ENCODE data around the gene FOXRED1. TPM values are rescaled to one million over a fixed set of nuclear protein-coding genes. Genes with fewer than 3 reads are reported as not detected.
A peak's percentile ranks its signal among the peaks of the same experiment; 100 is the strongest.

Gene FOXRED1
- total RNA-seq, 1 donor from 2014 or later, result 6.2 TPM

DNA sequence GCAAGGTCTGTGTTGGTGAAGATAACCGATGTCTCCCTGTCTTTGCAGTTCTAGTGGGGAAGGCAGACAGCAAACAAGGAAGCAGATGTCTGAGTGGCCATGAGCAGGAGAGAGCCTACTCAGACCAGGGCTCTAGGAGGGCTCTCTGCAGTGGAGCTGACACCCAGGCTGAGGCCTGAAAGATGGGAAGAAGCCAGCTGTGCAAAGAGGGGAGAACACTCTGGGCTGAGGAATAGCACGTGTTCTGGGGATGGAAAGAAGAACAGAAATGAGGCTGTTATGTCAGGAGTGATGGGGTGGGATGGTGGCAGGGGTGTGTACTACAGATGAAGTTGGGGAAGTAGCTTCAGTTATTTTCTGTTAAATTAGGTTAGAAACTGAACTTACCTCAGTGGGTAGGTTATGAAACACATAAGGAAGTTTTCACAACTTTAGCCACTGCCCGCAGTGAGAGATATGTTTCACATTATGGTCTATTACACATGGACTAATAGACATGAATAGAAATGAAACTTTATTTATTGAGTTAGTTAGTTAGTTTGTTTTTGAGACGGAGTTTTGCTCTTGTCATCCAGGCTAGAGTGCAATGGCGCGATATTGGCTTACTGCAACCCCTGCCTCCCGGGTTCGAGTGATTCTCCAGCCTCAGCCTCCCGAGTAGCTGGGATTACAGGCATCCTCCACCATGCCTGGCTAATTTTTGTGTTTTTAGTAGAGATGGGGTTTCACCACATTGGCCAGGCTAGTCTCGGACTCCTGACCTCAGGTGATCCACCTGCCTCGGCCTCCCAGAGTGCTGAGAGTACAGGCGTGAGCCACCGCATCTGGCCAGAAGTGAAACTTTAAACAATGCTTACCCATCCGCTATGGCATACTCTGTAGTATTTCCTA is 42.7 kb downstream of the FOXRED1 start:
- no peak for DNase-seq (ENCODE audit: low read depth in 2 of 2)

- no peak for DNase-seq (ENCODE audit: low read depth in 2 of 2)
Measured at GRCh38 chr11:126312961-126313360, 44.0 kb downstream of the FOXRED1 start.

- no peak for DNase-seq (ENCODE audit: low read depth in 2 of 2)
Measured at GRCh38 chr11:126313826-126314225, 44.9 kb downstream of the FOXRED1 start.

GRCh38 chr11:126317432-126317755 is 48.4 kb downstream of the FOXRED1 start:
- no peak for DNase-seq (ENCODE audit: low read depth in 2 of 2)

- peak in 1 of 2 donors; percentile 48 for DNase-seq (ENCODE audit: low read depth in 2 of 2)
Measured at GRCh38 chr11:126317756-126318573, 49.0 kb downstream of the FOXRED1 start.

DNA sequence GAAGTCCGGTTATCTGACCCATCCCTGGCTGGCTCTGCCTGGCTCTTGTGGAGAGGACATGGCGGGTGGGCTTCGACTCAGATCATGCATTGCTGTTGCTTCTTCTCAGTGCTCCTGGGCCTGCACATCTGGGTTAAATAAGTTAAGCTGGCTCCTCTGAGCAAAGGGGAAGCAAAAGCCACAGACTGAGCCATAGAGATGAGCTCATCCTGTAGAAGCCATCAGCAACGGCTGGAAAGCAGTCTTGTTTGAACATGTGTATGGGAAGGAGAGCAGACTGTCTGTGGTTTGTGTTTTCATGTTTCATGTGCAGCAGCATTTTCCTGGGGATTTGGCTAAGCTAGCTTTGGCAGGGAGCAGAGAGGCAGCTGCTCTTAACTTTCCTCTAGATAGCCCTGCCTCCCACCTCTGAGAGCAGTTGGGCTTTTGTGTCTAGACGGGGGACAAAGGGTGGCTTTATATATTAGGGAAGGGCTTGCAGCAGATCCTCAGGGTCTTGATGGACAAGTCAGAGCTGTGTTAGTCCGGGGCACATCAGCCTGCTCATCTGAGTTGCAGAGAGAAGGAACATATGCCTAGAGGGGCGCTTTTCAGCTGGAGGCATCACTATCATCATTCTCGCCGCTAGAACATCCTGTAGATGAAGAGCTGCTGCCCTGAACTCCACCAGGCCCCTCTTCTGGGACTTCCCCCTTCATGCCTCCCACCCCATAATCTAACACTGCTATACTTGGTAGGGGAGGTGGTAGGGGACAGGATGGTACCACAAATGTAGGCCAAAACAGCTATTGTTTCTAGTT is 49.8 kb downstream of the FOXRED1 start:
- peak in 1 of 2 donors; percentile 70 for DNase-seq (ENCODE audit: low read depth in 2 of 2)

DNA sequence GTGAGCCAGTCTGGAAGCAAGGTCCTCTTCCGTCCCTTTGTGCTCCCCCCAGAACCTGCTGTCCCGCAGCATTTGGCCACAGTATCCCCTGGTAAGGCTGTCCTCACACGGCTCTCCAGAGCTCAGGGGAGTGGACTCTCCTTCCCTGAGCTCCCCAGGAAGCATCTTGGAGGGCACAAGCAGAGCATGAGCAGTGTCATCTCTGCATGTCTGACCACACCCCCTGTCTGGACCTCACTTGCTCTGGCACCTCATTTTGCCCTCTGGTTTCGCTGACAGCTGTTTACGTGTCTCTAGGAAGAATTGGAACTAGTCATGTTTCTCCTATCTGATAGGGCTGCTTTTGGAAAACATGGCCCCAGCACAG is 50.4 kb downstream of the FOXRED1 start:
- DNase-seq (ENCODE audit: low read depth in 2 of 2), result no peak

- no peak for DNase-seq (ENCODE audit: low read depth in 2 of 2)
Measured at GRCh38 chr11:126322996-126323395, 54.0 kb downstream of the FOXRED1 start.

GRCh38 chr11:126327281-126328000 is 58.5 kb downstream of the FOXRED1 start:
- DNase-seq (ENCODE audit: low read depth in 2 of 2), result no peak

Other genes with a start within 250 kb of the FOXRED1 start
- 0.65 and 4.4 TPM in 2 replicates for gene CDON, start 206.3 kb upstream of the FOXRED1 start, total RNA-seq
- 22.0 and 26.2 TPM in 2 replicates for gene RPUSD4, start 57.5 kb upstream of the FOXRED1 start, total RNA-seq
- gene FAM118B, start 57.4 kb upstream of the FOXRED1 start, total RNA-seq, result 19.4 and 25.6 TPM in 2 replicates
- 29.9 and 39.5 TPM in 2 replicates for gene SRPRA, start 259 bp upstream of the FOXRED1 start, total RNA-seq
- 2.6 and 4.2 TPM in 2 replicates for gene TIRAP, start 13.9 kb downstream of the FOXRED1 start, total RNA-seq
- gene DCPS, start 34.9 kb downstream of the FOXRED1 start, total RNA-seq, result 4.4 and 10.5 TPM in 2 replicates
- gene ST3GAL4, start 86.5 kb downstream of the FOXRED1 start, total RNA-seq, result 12.9 and 14.7 TPM in 2 replicates